Measurements from ENCODE around the gene NANS. TPM values are rescaled to one million over a fixed set of nuclear protein-coding genes. Genes with fewer than 3 reads are reported as not detected.
A peak's percentile ranks its signal among the peaks of the same experiment; 100 is the strongest.
"Not testable (repeated sequence)": the region's sequence is repeated elsewhere in the genome, so short reads cannot be mapped to it uniquely, and the experiment has no call there.

Gene NANS
- total and polyA plus RNA-seq, 10 of the 15 experiments (the other 5 are each of a cell fraction or from before 2014, with no cell fraction given) = 21.0 to 126 (median 52.3) TPM

DNA sequence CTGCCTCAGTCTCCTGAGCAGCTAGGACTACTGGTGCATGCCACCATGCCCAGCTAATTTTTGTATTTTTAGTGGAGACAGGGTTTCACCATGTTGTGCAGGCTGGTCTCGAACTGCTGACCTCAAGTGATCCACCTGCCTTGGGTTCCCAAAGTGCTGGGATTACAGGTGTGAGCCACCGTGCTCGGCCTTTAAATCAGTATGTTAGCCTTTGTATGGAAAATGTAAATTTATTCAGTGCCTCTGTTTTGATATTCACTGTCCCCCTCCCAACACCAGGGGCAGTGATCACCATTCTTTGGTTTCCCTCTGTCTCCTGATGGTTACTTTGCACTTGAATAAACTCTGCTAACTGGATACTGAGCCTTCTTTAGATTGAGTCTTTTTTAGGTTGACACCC lies 34.1 kb downstream of the NANS start:
- intact Hi-C loops (cut with micrococcal nuclease; ENCODE audit: unreplicated experiment); RAD21 ChIA-PET (ENCODE audit: unreplicated experiment); H3K9me3 ChIP-seq (replicated peaks; ENCODE audit: control insufficient read depth, insufficient read depth, low read length): not testable (repeated sequence)

More for the DNA sequence above, 34.1 kb downstream of the NANS start:
- H3K4me3 ChIP-seq; in situ Hi-C loops (cut with MboI); H3K9ac ChIP-seq (ENCODE audit: control insufficient read depth, insufficient read depth, low read length); H3K27me3 ChIP-seq (replicated peaks in 1 of 2; ENCODE audit: control insufficient read depth in 2 of 2, insufficient read depth in 2 of 2, low read length in 1 of 2); H2AFZ ChIP-seq (ENCODE audit: control insufficient read depth, low read depth, low read length); H3K4me1 ChIP-seq (ENCODE audit: control insufficient read depth, insufficient read depth, low read length); DNase-seq (ENCODE audit: low read depth, low spot score); H3K79me2 ChIP-seq (ENCODE audit: control insufficient read depth, insufficient read depth, low read length); ATAC-seq; POLR2A ChIA-PET; BruUV-seq (replicated peaks); H4K20me1 ChIP-seq (ENCODE audit: control insufficient read depth, insufficient read depth); H3K4me2 ChIP-seq (ENCODE audit: control insufficient read depth, insufficient read depth); FAIRE-seq; H3K27ac ChIP-seq (ENCODE audit: control insufficient read depth, insufficient read depth): not testable (repeated sequence)
- WGBS (ENCODE audit: insufficient coverage, insufficient replicate concordance, low lambda C conversion rate, missing lambda C conversion rate) = 96% methylated on average over 3 of the region's 3 CpGs
- ChIA-PET SMC1A (ENCODE audit: uncharacterized antibody, unreplicated experiment) (interaction anchor here (1.0 to 1.7 kb wide), 5 partner anchors 11 to 103 kb away, joined by 3 to 5 read pairs (median 3); no protein-coding TSS in a partner anchor), CTCF (interaction anchor here (0.9 to 1.2 kb wide), 3 partner anchors 11 to 168 kb away, joined by 3 to 4 read pairs (median 3); no protein-coding TSS in a partner anchor)
- peaks cover 9 to 23% of the 10 kb centered on the region in 2 experiments for H3K36me3 ChIP-seq (ENCODE audit: control insufficient read depth in 2 of 2, insufficient read depth in 2 of 2, low read length in 1 of 2)
- TF ChIP-seq RAD21 (IDR thresholded peaks at IDR 0.05; ENCODE audit: insufficient read depth, low read depth, low read length) = 0 out of 2 replicates have a peak, but pooled peaks have one; percentile 16
- TF ChIP-seq, protein P1, sequence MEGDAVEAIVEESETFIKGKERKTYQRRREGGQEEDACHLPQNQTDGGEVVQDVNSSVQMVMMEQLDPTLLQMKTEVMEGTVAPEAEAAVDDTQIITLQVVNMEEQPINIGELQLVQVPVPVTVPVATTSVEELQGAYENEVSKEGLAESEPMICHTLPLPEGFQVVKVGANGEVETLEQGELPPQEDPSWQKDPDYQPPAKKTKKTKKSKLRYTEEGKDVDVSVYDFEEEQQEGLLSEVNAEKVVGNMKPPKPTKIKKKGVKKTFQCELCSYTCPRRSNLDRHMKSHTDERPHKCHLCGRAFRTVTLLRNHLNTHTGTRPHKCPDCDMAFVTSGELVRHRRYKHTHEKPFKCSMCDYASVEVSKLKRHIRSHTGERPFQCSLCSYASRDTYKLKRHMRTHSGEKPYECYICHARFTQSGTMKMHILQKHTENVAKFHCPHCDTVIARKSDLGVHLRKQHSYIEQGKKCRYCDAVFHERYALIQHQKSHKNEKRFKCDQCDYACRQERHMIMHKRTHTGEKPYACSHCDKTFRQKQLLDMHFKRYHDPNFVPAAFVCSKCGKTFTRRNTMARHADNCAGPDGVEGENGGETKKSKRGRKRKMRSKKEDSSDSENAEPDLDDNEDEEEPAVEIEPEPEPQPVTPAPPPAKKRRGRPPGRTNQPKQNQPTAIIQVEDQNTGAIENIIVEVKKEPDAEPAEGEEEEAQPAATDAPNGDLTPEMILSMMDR (IDR thresholded peaks at IDR 0.05 in 2 of 3, conservative IDR thresholded peaks at IDR 0.05 in 1 of 3; ENCODE audit: control insufficient read depth in 2 of 3, extremely low read depth in 1 of 3, insufficient read depth in 1 of 3, low read depth in 3 of 3, low read length in 3 of 3) = 0 out of 6 replicates have a peak, but pooled peaks of 1 of the 3 experiments have one; percentile 1

All from GM12878 (cell line).